SK-N-SH (cell line): ENCODE results near the gene HOXB7. TPM values are rescaled to one million over a fixed set of nuclear protein-coding genes. Genes with fewer than 3 reads are reported as not detected.

Experiments
- CTCF ChIA-PET: fragments of 300-600, 350-600 bp; formaldehyde crosslinking; extraction: SDS; loops from one replicate; lab custom pipeline; 2021; lab: Yijun Ruan, JAX
- POLR2A ChIA-PET: fragments of 350-600 bp; sonication (Branson Sonifier 250); formaldehyde crosslinking; extraction: SDS; loops from one replicate; lab custom pipeline; 2020; ENCODE audit warnings: antibody characterized with exemption, inconsistent platforms; lab: Yijun Ruan, JAX
- DNase-seq: peaks from one replicate; pipeline ENCODE4 v3.0.0; 2012
- H2AFZ ChIP-seq: fragments of 200-600 bp; sonication (generic); 2 replicates; pipeline ENCODE4 v1.8.1; 2016; ENCODE audit warnings: antibody characterized with exemption, mild to moderate bottlenecking, low read depth
- H3F3A ChIP-seq: fragments of 200-600 bp; sonication (generic); replicated peaks from 2 replicates; pipeline ENCODE3; 2016; ENCODE audit warnings: antibody characterized with exemption, mild to moderate bottlenecking; ENCODE audit not compliant: insufficient read depth
- H3K27ac ChIP-seq, 2 experiments: fragments of 200-500 bp in 1 of 2; fragments of 200-600 bp in 1 of 2; sonication (Bioruptor generic) in 1 of 2; sonication (generic), shearing (Covaris generic) in 1 of 2; 2 replicates each; pipeline versions ENCODE4 v1.5.1 to v1.6.1; 2014 to 2016; ENCODE audit warnings: low read depth in 2 of 2, inconsistent platforms in 1 of 2, low read length in 1 of 2, mild to moderate bottlenecking in 1 of 2, mixed read lengths in 1 of 2
- H3K27me3 ChIP-seq: fragments of 200-600 bp; sonication (generic), shearing (Covaris generic); 2 replicates; pipeline ENCODE4 v1.6.1; 2016; ENCODE audit warnings: mixed run types; ENCODE audit not compliant: insufficient read depth
- H3K36me3 ChIP-seq, 2 experiments: fragments of 200-500 bp in 1 of 2; fragments of 200-600 bp in 1 of 2; sonication (Bioruptor generic) in 1 of 2; sonication (generic) in 1 of 2; replicated peaks in 1 of 2; 2 replicates each; pipeline versions ENCODE3 to v1.5.1; 2014 to 2016; ENCODE audit warnings: low read length in 1 of 2, mild to moderate bottlenecking in 1 of 2; ENCODE audit not compliant: insufficient read depth in 2 of 2, control insufficient read depth in 1 of 2
- H3K4me1 ChIP-seq, 2 experiments: fragments of 200-500 bp in 1 of 2; fragments of 200-600 bp in 1 of 2; sonication (Bioruptor generic) in 1 of 2; sonication (generic), shearing (Covaris generic) in 1 of 2; 2 replicates each; pipeline versions ENCODE4 v1.5.1 to v1.6.1; 2014 to 2016; ENCODE audit warnings: low read depth in 1 of 2, low read length in 1 of 2, mixed run types in 1 of 2; ENCODE audit not compliant: insufficient read depth in 2 of 2, control insufficient read depth in 1 of 2
- H3K4me2 ChIP-seq: fragments of 200-600 bp; sonication (generic), shearing (Covaris generic); 2 replicates; pipeline ENCODE4 v1.6.1; 2017; ENCODE audit warnings: mixed run types
- H3K4me3 ChIP-seq, 2 experiments: fragments of 200-500 bp in 1 of 2; fragments of 200-600 bp in 1 of 2; sonication (Bioruptor generic) in 1 of 2; sonication (generic), shearing (Covaris generic) in 1 of 2; 2 replicates each; pipeline versions ENCODE4 v1.5.1 to v1.8.1; 2014 to 2016; ENCODE audit warnings: low read depth in 2 of 2, inconsistent platforms in 1 of 2, low read length in 1 of 2, mild to moderate bottlenecking in 1 of 2, mixed read lengths in 1 of 2, moderate library complexity in 1 of 2
- H3K79me2 ChIP-seq: fragments of 200-600 bp; sonication (generic); 2 replicates; pipeline ENCODE4 v1.8.1; 2017; ENCODE audit warnings: mild to moderate bottlenecking; ENCODE audit not compliant: insufficient read depth
- H3K9ac ChIP-seq: fragments of 200-600 bp; sonication (generic); 2 replicates; pipeline ENCODE4 v1.6.1; 2017; ENCODE audit warnings: mixed run types
- H3K9me2 ChIP-seq: fragments of 200-600 bp; sonication (generic); 2 replicates; pipeline ENCODE4 v1.6.1; 2017; ENCODE audit warnings: mixed run types
- H3K9me3 ChIP-seq: fragments of 200-600 bp; sonication (generic); 2 replicates; pipeline ENCODE4 v1.6.1; 2017; ENCODE audit warnings: mixed run types, mild to moderate bottlenecking, moderate library complexity
- H4K20me1 ChIP-seq: fragments of 200-600 bp; sonication (generic); 2 replicates; pipeline ENCODE4 v1.6.1; 2017; ENCODE audit warnings: mild to moderate bottlenecking, mixed run types; ENCODE audit not compliant: insufficient read depth
- EZH2phosphoT487 ChIP-seq: fragments of 200-600 bp; sonication (generic); IDR thresholded peaks from 2 replicates; pipeline ENCODE4 v1.6.1; 2017; ENCODE audit warnings: low read depth, mixed run types, mild to moderate bottlenecking, antibody characterized with exemption, moderate library complexity, borderline replicate concordance
- FOXJ3 ChIP-seq: sonication (generic); formaldehyde crosslinking; IDR thresholded peaks from 2 replicates; pipeline ENCODE4 v1.5.1; 2020; ENCODE audit warnings: mild to moderate bottlenecking, missing genetic modification reagents
- FOXM1 ChIP-seq: IDR thresholded peaks from 2 replicates; pipeline ENCODE4 v1.4.0; 2012; ENCODE audit warnings: low read depth, mild to moderate bottlenecking
- JUND ChIP-seq: IDR thresholded peaks from 2 replicates; pipeline ENCODE4 v1.4.0; 2012
- MXI1 ChIP-seq: IDR thresholded peaks from 2 replicates; pipeline ENCODE4 v1.6.1; 2012; ENCODE audit warnings: mild to moderate bottlenecking, low read depth, low read length, improper control_type of control experiment
- NRF1 ChIP-seq: IDR thresholded peaks from 2 replicates; pipeline ENCODE4 v1.6.1; 2012; ENCODE audit warnings: low read depth, mild to moderate bottlenecking, low read length
- RXRA ChIP-seq: IDR thresholded peaks from 2 replicates; pipeline ENCODE4 v1.4.0; 2012; ENCODE audit warnings: low read depth, mild to moderate bottlenecking, borderline replicate concordance
- SIN3A ChIP-seq: IDR thresholded peaks from 2 replicates; pipeline ENCODE4 v1.6.1; 2012; ENCODE audit warnings: low read depth, mild to moderate bottlenecking, low read length, moderate library complexity, borderline replicate concordance
- TEAD4 ChIP-seq: IDR thresholded peaks from 2 replicates; pipeline ENCODE4 v1.4.0; 2012; ENCODE audit warnings: mild to moderate bottlenecking, borderline replicate concordance; ENCODE audit not compliant: insufficient read depth
- YY1 ChIP-seq: IDR thresholded peaks from 2 replicates; pipeline ENCODE4 v1.4.0; 2012; ENCODE audit warnings: low read depth, mild to moderate bottlenecking
- WGBS: methylation state at CpG from one replicate; pipeline ENCODE4 v1.1.6; 2017; ENCODE audit warnings: low lambda C conversion rate; 5-methylcytosine and 5-hydroxymethylcytosine counted together
- polyA plus RNA-seq, 3 experiments: library from polyadenylated mRNA; depleted of rRNA; stranded (reverse); fragments of >200 nt; gene quantifications; 2 replicates each; pipeline ENCODE4 v1.2.3, GENCODE V29; 2012
- TF ChIP-seq, protein P1 (sequence below): fragments of 200-600 bp; sonication (generic); IDR thresholded peaks from 2 replicates; pipeline ENCODE4 v1.6.1; 2017; ENCODE audit warnings: antibody characterized with exemption, mild to moderate bottlenecking, moderate library complexity

Gene HOXB7
- polyA plus RNA-seq, 1 of the 3 experiments (the other 2 are of a cell fraction) = not detected

DNA sequence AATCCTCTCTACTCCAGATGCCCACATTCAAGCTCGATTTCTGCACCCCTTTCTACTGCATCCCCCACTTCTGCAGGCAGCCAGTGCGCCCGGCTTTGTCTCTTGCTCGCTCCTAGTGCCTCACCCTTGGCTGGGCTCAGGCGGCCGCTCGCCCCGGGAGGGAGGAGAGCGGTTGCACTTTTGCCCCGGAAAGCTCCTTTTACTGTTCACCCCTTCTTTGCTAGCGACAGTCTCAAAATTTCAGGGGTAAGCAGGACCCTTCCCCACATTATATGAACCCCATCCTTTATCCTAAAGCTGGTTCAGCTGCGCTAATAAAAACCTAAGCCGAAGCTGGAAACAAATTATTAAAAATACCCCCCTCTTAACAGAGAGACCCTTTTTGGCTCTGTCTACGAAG lies 18.2 kb downstream of the HOXB7 start:
- H4K20me1 ChIP-seq = no peaks in the 10 kb centered on the region
- 14% methylated on average over 14 of the region's 14 CpGs for WGBS
- 0 out of 4 replicates have a peak, but pooled peaks cover 0 to 4% of the 10 kb centered on the region in 2 experiments for H3K4me1 ChIP-seq
- no peak for DNase-seq
- peaks cover 98% of the 10 kb centered on the region for H3K27me3 ChIP-seq
- TF ChIP-seq, protein P1, sequence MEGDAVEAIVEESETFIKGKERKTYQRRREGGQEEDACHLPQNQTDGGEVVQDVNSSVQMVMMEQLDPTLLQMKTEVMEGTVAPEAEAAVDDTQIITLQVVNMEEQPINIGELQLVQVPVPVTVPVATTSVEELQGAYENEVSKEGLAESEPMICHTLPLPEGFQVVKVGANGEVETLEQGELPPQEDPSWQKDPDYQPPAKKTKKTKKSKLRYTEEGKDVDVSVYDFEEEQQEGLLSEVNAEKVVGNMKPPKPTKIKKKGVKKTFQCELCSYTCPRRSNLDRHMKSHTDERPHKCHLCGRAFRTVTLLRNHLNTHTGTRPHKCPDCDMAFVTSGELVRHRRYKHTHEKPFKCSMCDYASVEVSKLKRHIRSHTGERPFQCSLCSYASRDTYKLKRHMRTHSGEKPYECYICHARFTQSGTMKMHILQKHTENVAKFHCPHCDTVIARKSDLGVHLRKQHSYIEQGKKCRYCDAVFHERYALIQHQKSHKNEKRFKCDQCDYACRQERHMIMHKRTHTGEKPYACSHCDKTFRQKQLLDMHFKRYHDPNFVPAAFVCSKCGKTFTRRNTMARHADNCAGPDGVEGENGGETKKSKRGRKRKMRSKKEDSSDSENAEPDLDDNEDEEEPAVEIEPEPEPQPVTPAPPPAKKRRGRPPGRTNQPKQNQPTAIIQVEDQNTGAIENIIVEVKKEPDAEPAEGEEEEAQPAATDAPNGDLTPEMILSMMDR = no peak
- no peak for TF ChIP-seq NRF1
- H3K4me3 ChIP-seq = no peak overlapping the region
- no peak overlapping the region for H3K27ac ChIP-seq
- peak overlapping the region; percentile 34; the same call in 1 of the 2 replicates for H3K4me2 ChIP-seq
- H3K9ac ChIP-seq = no peak overlapping the region
- CTCF ChIA-PET = interaction anchor here (0.7 to 3.7 kb wide), 33 partner anchors 14 to 461 kb away, joined by 3 to 20 read pairs (median 4); partner anchors contain the start of gene HOXB8
- no peaks in the 10 kb centered on the region for H3K9me3 ChIP-seq
- H2AFZ ChIP-seq = no peak overlapping the region
- H3K79me2 ChIP-seq = no peaks in the 10 kb centered on the region
- no peaks in the 10 kb centered on the region for H3K9me2 ChIP-seq
- peaks cover 4% of the 10 kb centered on the region for H3F3A ChIP-seq
- POLR2A ChIA-PET = interaction anchor here (0.6 kb wide), 1 partner anchor 399 kb away, joined by 3 read pairs; no protein-coding TSS in a partner anchor
- no peaks in the 10 kb centered on the region for H3K36me3 ChIP-seq

DNA sequence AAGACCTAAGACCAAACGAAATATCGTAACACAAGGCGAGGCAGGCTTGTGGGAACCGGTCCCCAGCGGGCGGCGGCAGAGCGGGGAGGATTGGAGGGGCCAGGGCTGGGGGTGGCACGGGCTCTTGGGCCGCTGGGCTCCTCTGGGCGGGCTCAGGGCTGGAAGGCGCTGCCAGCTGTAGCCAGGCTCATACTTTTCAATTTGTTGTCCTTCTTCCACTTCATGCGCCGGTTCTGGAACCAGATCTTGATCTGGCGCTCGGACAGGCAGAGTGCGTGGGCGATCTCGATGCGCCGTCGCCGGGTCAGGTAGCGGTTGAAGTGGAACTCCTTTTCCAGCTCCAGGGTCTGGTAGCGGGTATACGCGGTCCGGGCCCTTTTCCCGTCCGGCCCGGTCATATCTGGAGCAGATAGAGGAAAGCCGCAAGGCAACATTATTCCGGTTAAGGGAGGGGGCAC lies 18.7 kb downstream of the HOXB7 start:
- Histone ChIP-seq H3K4me2 (no peak overlapping the region), H3K9me2 (no peaks in the 10 kb centered on the region), H3K27ac (no peak overlapping the region), H3K36me3 (no peaks in the 10 kb centered on the region), H2AFZ (no peak overlapping the region), H3K9ac (no peak overlapping the region), H3K4me1 (0 out of 4 replicates have a peak, but pooled peaks cover 0 to 4% of the 10 kb centered on the region in 2 experiments), H3F3A (peaks cover 4% of the 10 kb centered on the region), H3K79me2 (no peaks in the 10 kb centered on the region), H3K27me3 (peaks cover 98% of the 10 kb centered on the region), H3K9me3 (no peaks in the 10 kb centered on the region), H3K4me3 (no peak overlapping the region), H4K20me1 (no peaks in the 10 kb centered on the region)
- ChIA-PET POLR2A (interaction anchor here (0.6 kb wide), 1 partner anchor 399 kb away, joined by 3 read pairs; no protein-coding TSS in a partner anchor), CTCF (interaction anchor here (1.1 to 2.0 kb wide), 17 partner anchors 14 to 440 kb away, joined by 3 to 15 read pairs (median 4); no protein-coding TSS in a partner anchor)
- TF ChIP-seq SIN3A (no peak), FOXJ3 (CRISPR knock-in tag) (no peak), YY1 (no peak), RXRA (no peak), JUND (no peak), FOXM1 (no peak), TEAD4 (no peak), MXI1 (no peak), EZH2phosphoT487 (no peak)
- 28% methylated on average over 33 of the region's 33 CpGs for WGBS
- no peak for DNase-seq
